Measurements from ENCODE around the gene MMEL1.
A peak's percentile ranks its signal among the peaks of the same experiment; 100 is the strongest.

GRCh38 chr1:2554621-2555387 lies 78.0 kb downstream of the MMEL1 start:
- TF ChIP-seq CTCF (IDR thresholded peaks at IDR 0.05; ENCODE audit: poor library complexity, severe bottlenecking): peak; percentile 52
- TF ChIP-seq EZH2 (IDR thresholded peaks at IDR 0.05; ENCODE audit: borderline replicate concordance, insufficient read depth, low read length, poor library complexity, severe bottlenecking): no peak
- no peak for TF ChIP-seq REST (IDR thresholded peaks at IDR 0.05; ENCODE audit: borderline replicate concordance)
